Retinal pigment epithelial cell (primary cell): ENCODE data around the gene TSPAN9.

Experiments used
- DNase-seq: peaks from one replicate; pipeline ENCODE4 v3.0.0-alpha.2; 2010; ENCODE audit warnings: low read depth
- H3K4me3 ChIP-seq: 2 replicates; pipeline ENCODE4 v1.5.1; 2011; ENCODE audit warnings: mild to moderate bottlenecking, low read length, control low read depth, moderate library complexity
- TF ChIP-seq, protein P1 (sequence below): conservative IDR thresholded peaks from 2 replicates; pipeline ENCODE4 v1.5.1; 2011; ENCODE audit warnings: low read depth, low read length, control low read depth, inconsistent platforms

TSPAN9 gene

DNA sequence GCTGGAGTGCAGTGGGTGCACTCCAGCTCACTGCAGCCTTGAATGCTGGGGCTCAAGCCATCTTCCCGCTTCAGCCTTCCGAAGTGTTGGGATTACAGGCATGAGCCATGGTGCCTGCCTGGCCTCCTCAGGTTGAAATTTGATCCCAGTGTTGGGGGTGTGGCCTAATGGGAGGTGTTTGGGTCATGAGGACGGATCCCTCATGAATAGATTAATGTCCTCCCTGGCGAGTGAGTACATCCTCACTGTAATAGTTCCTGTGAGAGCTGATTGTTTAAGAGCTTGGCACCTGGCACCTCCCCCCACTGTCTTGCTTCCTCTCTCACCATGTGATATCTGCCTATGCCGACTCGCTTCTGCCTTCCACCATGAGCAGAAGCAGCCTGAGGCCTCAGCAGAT lies 84.7 kb downstream of the TSPAN9 start:
- TF ChIP-seq, protein P1, sequence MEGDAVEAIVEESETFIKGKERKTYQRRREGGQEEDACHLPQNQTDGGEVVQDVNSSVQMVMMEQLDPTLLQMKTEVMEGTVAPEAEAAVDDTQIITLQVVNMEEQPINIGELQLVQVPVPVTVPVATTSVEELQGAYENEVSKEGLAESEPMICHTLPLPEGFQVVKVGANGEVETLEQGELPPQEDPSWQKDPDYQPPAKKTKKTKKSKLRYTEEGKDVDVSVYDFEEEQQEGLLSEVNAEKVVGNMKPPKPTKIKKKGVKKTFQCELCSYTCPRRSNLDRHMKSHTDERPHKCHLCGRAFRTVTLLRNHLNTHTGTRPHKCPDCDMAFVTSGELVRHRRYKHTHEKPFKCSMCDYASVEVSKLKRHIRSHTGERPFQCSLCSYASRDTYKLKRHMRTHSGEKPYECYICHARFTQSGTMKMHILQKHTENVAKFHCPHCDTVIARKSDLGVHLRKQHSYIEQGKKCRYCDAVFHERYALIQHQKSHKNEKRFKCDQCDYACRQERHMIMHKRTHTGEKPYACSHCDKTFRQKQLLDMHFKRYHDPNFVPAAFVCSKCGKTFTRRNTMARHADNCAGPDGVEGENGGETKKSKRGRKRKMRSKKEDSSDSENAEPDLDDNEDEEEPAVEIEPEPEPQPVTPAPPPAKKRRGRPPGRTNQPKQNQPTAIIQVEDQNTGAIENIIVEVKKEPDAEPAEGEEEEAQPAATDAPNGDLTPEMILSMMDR, result no peak
- H3K4me3 ChIP-seq, result no peak overlapping the region
- DNase-seq, result no peak

DNA sequence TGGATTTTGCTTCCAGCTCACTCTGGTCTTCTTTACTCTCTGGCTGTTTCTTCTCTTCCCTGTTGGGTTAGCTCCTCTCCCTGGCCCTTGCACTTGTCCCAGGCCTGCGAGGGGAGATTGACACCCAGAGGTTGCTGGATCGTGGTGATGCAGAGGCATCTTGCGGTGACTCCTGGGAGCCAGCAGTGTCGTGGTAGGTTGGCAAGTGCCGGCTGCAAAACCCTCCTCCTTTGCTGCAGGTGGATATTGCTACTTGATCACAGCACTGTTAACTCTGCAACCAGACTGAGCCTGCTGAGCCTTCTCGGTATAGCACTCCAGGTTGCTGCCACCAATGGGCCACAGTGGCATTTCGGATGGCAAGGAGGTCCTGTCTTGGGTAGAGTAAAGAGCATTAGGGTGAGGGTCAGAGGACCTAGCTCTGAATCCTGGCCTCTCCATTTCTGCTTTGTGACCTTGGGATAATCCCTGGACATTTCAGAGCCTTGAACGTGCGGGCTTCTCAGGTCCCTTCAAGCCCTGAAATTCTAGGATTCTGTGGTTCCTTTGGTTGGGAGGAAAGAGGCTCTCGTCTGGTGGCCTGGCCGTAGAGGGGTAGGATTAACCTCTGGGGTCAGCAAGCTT lies 87.4 kb downstream of the TSPAN9 start:
- no peak for DNase-seq
- no peak overlapping the region for H3K4me3 ChIP-seq
- TF ChIP-seq, protein P1, result no peak

DNA sequence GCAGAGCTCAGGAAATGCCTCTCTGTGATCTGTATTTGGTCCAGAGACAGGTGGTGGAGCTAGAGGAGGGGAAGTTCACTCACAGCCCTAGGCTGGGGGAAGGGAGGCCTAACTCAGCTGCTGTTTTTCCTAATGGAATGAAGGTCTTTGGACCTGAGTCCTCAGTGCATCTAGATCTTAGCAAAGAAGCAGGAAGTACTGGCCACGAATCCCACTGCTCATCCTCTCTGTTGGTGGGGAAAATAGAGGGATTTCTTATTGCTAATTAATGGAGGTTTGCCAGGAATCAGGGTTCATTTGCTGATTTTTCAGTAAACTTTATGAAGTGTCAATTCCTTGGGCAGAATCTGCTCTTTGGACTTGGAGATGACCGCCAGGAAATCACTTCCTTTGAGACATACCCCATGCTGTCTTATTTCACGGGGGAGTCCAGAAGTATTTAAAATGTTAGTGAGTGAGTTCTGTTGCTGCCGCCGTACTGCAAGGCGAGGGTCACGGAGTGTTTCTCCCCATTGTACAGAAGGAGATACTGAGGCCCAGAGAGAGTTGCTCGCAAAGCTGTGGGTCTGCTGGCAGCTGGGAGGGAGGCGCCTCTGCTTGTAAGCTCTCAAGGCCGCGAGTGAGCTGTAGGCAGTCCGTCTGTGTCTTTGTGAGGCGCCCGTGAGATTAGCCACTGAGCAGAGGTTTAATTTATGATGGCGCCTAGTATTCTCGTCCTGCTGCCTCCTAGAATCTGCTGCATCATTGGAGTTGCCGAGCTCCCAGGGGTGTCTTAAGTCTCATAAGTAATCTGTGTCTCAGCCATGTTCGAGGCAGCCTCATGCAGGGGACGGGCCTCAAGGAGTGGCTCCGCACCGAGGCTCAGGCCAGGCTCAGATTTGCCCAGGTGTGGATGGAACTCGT lies 88.2 kb downstream of the TSPAN9 start:
- no peak overlapping the region for H3K4me3 ChIP-seq
- DNase-seq, result no peak
- TF ChIP-seq, protein P1, result no peak

DNA sequence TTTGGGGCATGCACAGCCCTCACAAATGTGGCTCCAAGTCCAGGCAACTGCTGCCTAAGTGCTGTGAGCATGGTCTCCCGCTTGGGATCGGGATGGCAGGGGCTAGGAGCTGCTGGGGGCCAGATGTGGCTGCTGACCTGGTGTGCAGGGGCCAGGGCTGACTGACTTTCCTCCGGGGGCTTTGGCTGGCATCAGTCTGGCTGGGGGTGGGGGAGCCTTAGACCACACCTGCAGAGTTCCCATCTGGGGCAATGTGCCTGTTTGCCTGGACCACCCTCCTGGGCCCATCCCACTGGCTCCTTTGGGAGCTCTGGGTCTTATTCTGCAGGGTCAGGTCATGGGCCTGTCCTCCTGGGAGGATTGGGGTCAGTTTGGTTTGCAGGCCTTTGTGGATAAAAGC lies 90.5 kb downstream of the TSPAN9 start:
- TF ChIP-seq, protein P1, result no peak
- no peak overlapping the region for H3K4me3 ChIP-seq
- no peak for DNase-seq

DNA sequence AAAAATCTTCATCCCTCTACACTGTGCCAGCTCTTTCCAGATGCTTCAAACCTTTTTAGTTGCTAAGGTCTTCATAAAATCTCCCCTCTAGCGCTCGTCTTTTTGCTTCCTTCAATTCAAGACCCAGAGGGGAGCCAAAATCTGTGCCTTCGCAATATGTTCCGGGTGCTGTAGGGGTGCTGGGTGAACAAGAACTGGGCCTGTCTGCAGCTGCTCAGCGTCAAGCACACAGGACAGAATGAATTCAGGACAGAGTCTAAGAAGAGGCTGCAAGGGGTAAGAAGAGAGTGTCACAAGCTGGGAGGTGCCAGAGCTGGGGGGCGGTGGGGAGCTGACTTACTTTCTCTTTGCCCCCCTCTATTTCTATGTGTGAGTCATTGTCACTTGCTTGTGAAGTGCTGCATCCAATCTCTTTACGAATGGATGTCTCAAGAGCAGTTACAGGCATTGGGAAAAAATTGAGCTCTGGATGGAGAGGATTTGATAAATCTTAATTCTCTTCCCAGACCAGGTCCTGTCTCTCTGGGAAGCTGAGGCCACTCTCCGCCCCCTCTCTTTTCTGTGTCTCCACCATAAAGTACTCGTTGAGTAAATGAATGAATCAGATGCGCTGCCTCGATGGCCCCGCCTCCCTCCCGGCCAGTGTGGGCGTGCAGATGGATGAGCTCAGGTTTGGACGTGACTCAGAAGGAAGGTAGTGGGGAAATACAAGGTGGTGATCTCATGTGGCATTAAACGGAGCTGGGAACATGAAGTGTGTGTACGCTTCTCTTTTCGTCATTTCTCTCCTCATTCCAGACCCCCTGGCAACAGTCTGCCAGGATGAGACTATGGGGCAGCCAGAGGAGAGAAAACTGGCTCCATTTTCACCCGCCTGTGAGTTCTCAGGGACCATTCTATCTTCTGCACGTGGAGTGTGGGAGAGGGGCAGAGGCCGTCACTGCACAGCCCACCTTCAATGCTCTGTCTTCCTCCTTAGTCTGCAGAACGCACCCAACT lies 91.3 kb downstream of the TSPAN9 start:
- H3K4me3 ChIP-seq, result no peak overlapping the region
- TF ChIP-seq, protein P1, result no peak
- peak; percentile 75 for DNase-seq

DNA sequence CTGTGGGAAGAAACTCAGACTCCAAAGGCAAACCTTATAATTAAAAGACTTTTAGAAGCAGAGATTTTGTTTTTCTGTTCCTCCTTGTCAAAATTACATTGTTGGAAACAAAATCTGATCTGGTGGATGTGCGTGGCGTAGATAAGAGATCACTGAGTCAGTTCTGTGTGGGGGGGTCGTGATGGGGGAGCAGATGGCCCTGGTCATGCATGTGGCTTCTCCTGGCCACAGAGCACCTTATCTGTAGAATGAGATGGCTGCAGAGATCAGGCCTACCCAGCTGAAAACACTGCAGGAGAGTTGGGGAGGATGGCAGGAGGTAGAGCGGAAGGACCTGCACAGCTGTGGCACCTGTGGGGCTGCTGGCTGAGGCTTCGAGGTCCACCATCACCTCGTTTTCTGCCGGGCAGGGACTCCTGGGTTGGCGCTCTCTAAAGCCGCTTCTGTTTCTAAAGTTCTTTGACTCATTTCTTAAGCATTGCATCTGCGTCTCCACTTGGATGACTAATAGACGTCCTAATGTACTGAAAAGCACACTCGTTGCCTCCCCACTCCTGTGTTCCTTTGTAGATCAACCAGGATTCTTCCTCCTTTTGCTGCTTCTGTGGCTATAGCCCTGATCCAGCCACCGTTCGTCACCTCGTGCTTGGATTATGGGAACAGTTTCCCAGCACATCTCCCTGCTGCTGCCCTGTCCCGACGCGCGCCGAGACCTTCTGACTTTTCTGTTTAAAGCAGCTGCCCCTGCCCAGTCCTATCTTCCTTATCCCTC lies 93.4 kb downstream of the TSPAN9 start:
- TF ChIP-seq, protein P1, result no peak
- DNase-seq, result peak; percentile 87
- no peak overlapping the region for H3K4me3 ChIP-seq
